ENCODE data around the gene AKAP11. TPM values are rescaled to one million over a fixed set of nuclear protein-coding genes. Genes with fewer than 3 reads are reported as not detected.

Gene AKAP11
- polyA plus RNA-seq, 1 donor from 2014 or later = 20.9 TPM

- Histone ChIP-seq H3K9me2 (ENCODE audit: insufficient read depth, low read length) (no peaks in the 10 kb centered on the region), H3K9ac (ENCODE audit: low read length) (no peak overlapping the region), H3K79me2 (replicated peaks; ENCODE audit: insufficient read depth, low read length) (no peaks in the 10 kb centered on the region), H3K27me3 (ENCODE audit: insufficient read depth, low read depth, low read length) (no peaks in the 10 kb centered on the region), H4K20me1 (ENCODE audit: insufficient read depth) (no peaks in the 10 kb centered on the region), H2AFZ (ENCODE audit: low read depth, low read length) (no peak overlapping the region), H3K27ac (ENCODE audit: low read length) (no peak overlapping the region), H3K4me3 (ENCODE audit: low read length) (no peak overlapping the region), H3K4me2 (ENCODE audit: low read length) (no peak overlapping the region), H3F3A (ENCODE audit: insufficient read depth, low read length, poor library complexity, severe bottlenecking) (no peaks in the 10 kb centered on the region), H3K36me3 (ENCODE audit: insufficient read depth, low read length) (no peaks in the 10 kb centered on the region), H3K9me3 (ENCODE audit: low read length) (no peaks in the 10 kb centered on the region)
- no peak for TF ChIP-seq POLR2AphosphoS5 (IDR thresholded peaks at IDR 0.05)
- no peak for TF ChIP-seq MXI1 (conservative IDR thresholded peaks at IDR 0.05; ENCODE audit: poor library complexity, severe bottlenecking)
- no peak for TF ChIP-seq RAD21 (conservative IDR thresholded peaks at IDR 0.05)
- no peak for TF ChIP-seq EZH2 (IDR thresholded peaks at IDR 0.05; ENCODE audit: borderline replicate concordance, insufficient read depth, low read length, poor library complexity, severe bottlenecking)
- no peak for TF ChIP-seq REST (IDR thresholded peaks at IDR 0.05; ENCODE audit: borderline replicate concordance)
- no peak for TF ChIP-seq SMC3 (conservative IDR thresholded peaks at IDR 0.05; ENCODE audit: poor library complexity)
- TF ChIP-seq EP300 (conservative IDR thresholded peaks at IDR 0.05; ENCODE audit: poor library complexity, severe bottlenecking) = no peak
- no peak for TF ChIP-seq CTCF (IDR thresholded peaks at IDR 0.05; ENCODE audit: poor library complexity, severe bottlenecking)
- TF ChIP-seq TAF1 (IDR thresholded peaks at IDR 0.05; ENCODE audit: low read depth) = no peak
Observed at GRCh38 chr13:42354241-42355091, 82.5 kb downstream of the AKAP11 start.

GRCh38 chr13:42355092-42355485, 83.1 kb downstream of the AKAP11 start:
- Histone ChIP-seq H3K4me3 (ENCODE audit: low read length) (no peak overlapping the region), H3K9me2 (ENCODE audit: insufficient read depth, low read length) (no peaks in the 10 kb centered on the region), H4K20me1 (ENCODE audit: insufficient read depth) (no peaks in the 10 kb centered on the region), H3K27ac (ENCODE audit: low read length) (no peak overlapping the region), H3K36me3 (ENCODE audit: insufficient read depth, low read length) (no peaks in the 10 kb centered on the region), H3K9ac (ENCODE audit: low read length) (no peak overlapping the region), H3K4me2 (ENCODE audit: low read length) (no peak overlapping the region), H2AFZ (ENCODE audit: low read depth, low read length) (no peak overlapping the region), H3K79me2 (replicated peaks; ENCODE audit: insufficient read depth, low read length) (no peaks in the 10 kb centered on the region), H3K9me3 (ENCODE audit: low read length) (no peaks in the 10 kb centered on the region), H3F3A (ENCODE audit: insufficient read depth, low read length, poor library complexity, severe bottlenecking) (no peaks in the 10 kb centered on the region), H3K27me3 (ENCODE audit: insufficient read depth, low read depth, low read length) (no peaks in the 10 kb centered on the region)
- TF ChIP-seq TAF1 (IDR thresholded peaks at IDR 0.05; ENCODE audit: low read depth) (no peak), SMC3 (conservative IDR thresholded peaks at IDR 0.05; ENCODE audit: poor library complexity) (no peak), EZH2 (IDR thresholded peaks at IDR 0.05; ENCODE audit: borderline replicate concordance, insufficient read depth, low read length, poor library complexity, severe bottlenecking) (no peak), EP300 (conservative IDR thresholded peaks at IDR 0.05; ENCODE audit: poor library complexity, severe bottlenecking) (no peak), CTCF (IDR thresholded peaks at IDR 0.05; ENCODE audit: poor library complexity, severe bottlenecking) (no peak)

All from neural cell (in vitro differentiated cells).